Transverse colon (tissue), 4 donors: Measurements from ENCODE around the gene RNU1-3. TPM values are rescaled to one million over a fixed set of nuclear protein-coding genes. Genes with fewer than 3 reads are reported as not detected.
A peak's percentile ranks its signal among the peaks of the same experiment; 100 is the strongest.
"Not testable (repeated sequence)": the region's sequence is repeated elsewhere in the genome, so short reads cannot be mapped to it uniquely, and the experiment has no call there.

ENCODE experiments used
- DNase-seq: peaks from one replicate; pipeline ENCODE4 v3.0.0-alpha.2; 2019
- H3K27ac ChIP-seq, 4 donors: fragments of 200-600 bp; sonication (generic); 2 replicates each; pipeline ENCODE4 v1.5.1; 2016 to 2018; ENCODE audit warnings: inconsistent platforms in 4 of 4
- H3K27me3 ChIP-seq: fragments of 200-600 bp; sonication (generic); 2 replicates; pipeline ENCODE4 v1.5.1; 2017; ENCODE audit warnings: inconsistent platforms
- H3K36me3 ChIP-seq, 4 donors: fragments of 200-600 bp; sonication (generic); 2 replicates each; pipeline ENCODE4 v1.5.1; 2017 to 2019; ENCODE audit warnings: inconsistent platforms in 4 of 4
- H3K4me1 ChIP-seq, 4 donors: fragments of 200-600 bp; sonication (generic); 2 replicates each; pipeline ENCODE4 v1.5.1; 2017 to 2020; ENCODE audit warnings: inconsistent platforms in 4 of 4
- H3K4me3 ChIP-seq, 4 donors: fragments of 200-600 bp; sonication (generic); 1 replicate in 1 of 4; 2 replicates in 3 of 4; pipeline versions ENCODE4 v1.5.1 to v1.6.1; 2017 to 2019; ENCODE audit warnings: inconsistent platforms in 4 of 4
- H3K9me3 ChIP-seq, 2 donors: fragments of 200-600 bp; sonication (generic); 2 replicates each; pipeline ENCODE4 v1.5.1; 2017 to 2019; ENCODE audit warnings: inconsistent platforms in 2 of 2
- CTCF ChIP-seq, 5 experiments: fragments of 200-600 bp in 3 of 5; fragments of 450-650 bp in 2 of 5; sonication (generic) in 3 of 5; IDR thresholded peaks; 1 replicate in 2 of 5; 2 replicates in 3 of 5; pipeline ENCODE4 v1.5.1; 2016 to 2017; ENCODE audit warnings: antibody characterized with exemption in 5 of 5, inconsistent platforms in 3 of 5, mild to moderate bottlenecking in 2 of 5, moderate library complexity in 1 of 5
- EP300 ChIP-seq: sonication (generic); formaldehyde crosslinking; IDR thresholded peaks from one replicate; pipeline ENCODE4 v1.6.1; 2017; ENCODE audit warnings: antibody characterized with exemption, low read depth
- POLR2A ChIP-seq: fragments of 450-650 bp; IDR thresholded peaks from one replicate; pipeline ENCODE4 v1.6.1; 2016; ENCODE audit warnings: antibody characterized with exemption, mild to moderate bottlenecking, moderate library complexity
- POLR2AphosphoS5 ChIP-seq, 3 donors: sonication (generic); formaldehyde crosslinking; IDR thresholded peaks; one replicate each; pipeline ENCODE4 v1.6.1; 2016; ENCODE audit warnings: antibody characterized with exemption in 3 of 3
- WGBS, 2 donors: methylation state at CpG; one replicate each; pipeline ENCODE4 v1.1.5; 2018; ENCODE audit warnings: low coverage in 1 of 2; 5-methylcytosine and 5-hydroxymethylcytosine counted together
- in situ Hi-C, 4 donors: fragments of 200-750 bp; cut with MboI; loops; one replicate each; pipeline versions ENCODE4 v1.15.0 to v1.15.1; 2017; ENCODE audit warnings: low sequenced_read_pairs in 3 of 4, low pct_ligation_motif_present in 1 of 4, low pct_unique_long_range_greater_than_20kb in 1 of 4
- intact Hi-C: fragments of 100-400 bp; cut with DNase I; formaldehyde crosslinking; loops from one replicate; pipeline ENCODE4 v1.15.1; 2023; ENCODE audit warnings: low total_unique reads
- total RNA-seq, 4 donors: library from RNA; depleted of rRNA; stranded (reverse); fragments of >200 nt; gene quantifications; one replicate each; pipeline ENCODE4 v1.1.0, GENCODE V29; 2016

RNU1-3 gene
- total RNA-seq, 4 donors from 2014 or later, result under 0.01 TPM; not detected in 1

DNA sequence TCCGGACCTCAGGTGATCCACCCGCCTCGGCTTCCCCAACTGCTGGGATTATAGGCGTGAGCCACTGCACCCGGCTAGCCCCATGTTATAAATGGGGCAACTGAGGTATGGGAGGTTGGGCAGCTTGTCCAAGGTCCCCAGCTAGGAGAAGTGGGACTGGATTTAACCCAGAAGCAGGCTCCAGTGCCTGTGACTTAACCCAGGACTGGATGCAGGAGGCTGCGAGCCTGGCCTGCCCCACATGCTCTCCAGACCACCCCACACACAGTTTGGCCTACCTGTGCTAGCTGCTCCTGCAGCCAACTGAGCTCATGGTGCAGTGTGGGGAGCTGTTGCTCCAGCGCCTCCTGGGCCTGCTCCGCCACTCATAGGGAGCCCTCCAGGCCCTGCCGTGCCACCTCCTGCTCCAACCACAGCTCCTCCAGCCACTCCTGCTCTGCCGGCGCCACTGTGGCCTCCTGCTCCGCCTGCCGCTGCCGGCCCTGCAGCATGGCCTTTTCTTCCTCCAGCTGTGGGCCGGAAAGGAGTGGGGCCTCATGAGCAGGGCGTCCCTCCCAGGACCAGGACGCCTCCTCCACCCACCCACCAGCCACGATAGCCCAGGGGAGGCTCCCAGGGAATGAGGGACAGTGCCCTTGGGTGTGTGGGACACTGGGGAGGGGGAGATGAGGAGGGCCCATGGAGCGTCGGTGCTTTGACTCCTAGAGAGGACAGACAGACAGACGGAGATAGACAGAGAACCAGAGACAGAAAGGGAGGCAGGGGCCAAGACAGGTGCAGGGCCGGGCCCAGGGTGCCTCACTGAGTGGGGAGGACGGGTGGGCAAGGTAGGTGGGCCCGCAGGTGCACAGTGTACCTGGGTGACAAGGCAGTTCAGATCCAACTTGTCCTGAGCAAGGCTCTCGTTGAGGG is 41.0 kb downstream of the RNU1-3 start:
- Histone ChIP-seq H3K36me3 (peaks cover 0 to 40% (median 17%) of the 10 kb centered on the region in 4 donors), H3K9me3 (no peaks in the 10 kb centered on the region), H3K27ac (no peak overlapping the region), H3K27me3 (no peaks in the 10 kb centered on the region), H3K4me1 (peaks cover 3 to 17% (median 14%) of the 10 kb centered on the region in 4 donors), H3K4me3 (no peak overlapping the region)
- intact Hi-C loops, result no loop called here
- TF ChIP-seq POLR2A (no peak), CTCF (IDR thresholded peaks at IDR 0.05) (no peak), EP300 (no peak), POLR2AphosphoS5 (IDR thresholded peaks at IDR 0.05) (no peak)
- in situ Hi-C loops, result no loop called here
- peak; percentile 29 for DNase-seq
- WGBS, 2 donors, result 91% methylated on average over 10 to 25 of the region's 25 CpGs

DNA sequence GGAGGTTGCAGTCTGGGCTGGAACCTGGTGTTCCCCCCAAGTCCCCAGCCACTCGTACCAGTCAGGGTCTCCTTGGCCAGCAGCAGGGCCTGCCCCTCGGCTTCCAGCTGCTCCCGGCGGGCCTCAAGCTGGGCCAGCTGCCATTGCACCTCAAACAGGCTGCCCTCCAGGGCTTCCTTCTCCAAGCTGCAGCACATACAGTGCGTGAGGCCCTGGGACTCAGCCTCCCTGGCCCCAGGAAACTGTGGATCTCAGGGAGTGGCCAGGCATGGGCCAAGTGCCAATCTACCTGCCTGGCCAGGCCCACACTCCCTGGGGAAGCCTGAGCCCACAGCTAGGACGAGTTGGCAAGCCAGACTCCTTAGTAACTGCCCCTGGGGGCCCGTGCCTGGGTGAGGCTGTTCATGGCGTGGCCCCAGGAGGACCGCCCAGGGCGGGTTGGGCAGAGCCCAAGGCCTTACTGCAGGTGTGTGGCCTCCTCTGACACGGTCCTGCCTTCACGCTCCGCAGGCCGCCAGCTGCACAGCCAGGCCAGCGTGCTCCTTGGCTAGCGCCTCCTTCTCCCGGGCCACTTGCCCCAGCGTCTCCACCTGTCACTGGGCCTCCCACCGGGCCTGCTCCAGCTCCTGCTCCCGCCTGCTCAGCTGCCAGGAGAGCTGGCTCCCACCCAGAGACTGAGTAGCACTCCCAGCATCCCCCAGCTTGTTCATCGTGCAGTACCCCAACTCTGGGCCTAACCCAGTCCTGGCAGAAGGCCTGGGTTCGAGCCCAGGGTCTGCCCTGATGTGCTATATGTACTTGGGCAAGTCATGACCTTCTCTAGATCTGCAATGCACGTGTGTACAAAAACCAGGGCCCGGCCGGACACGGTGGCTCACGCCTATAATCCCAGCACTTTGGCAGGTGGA is 42.7 kb downstream of the RNU1-3 start:
- peaks cover 0 to 23% (median 11%) of the 10 kb centered on the region in 4 donors for H3K36me3 ChIP-seq
- peak overlapping the region; percentile 67 to 76 (median 69) for H3K27ac ChIP-seq
- in situ Hi-C loops, result loop anchor here in 1 of 4 donors (5.0 kb wide), 1 partner anchor 328 kb away; no protein-coding TSS in a partner anchor

GRCh38 chr1:16623337-16623736 is 43.4 kb downstream of the RNU1-3 start:
- peak; percentile 70 for DNase-seq
- Histone ChIP-seq H3K4me1 (peaks cover 3 to 18% (median 15%) of the 10 kb centered on the region in 4 donors), H3K27ac (peak overlapping the region; percentile 67 to 76 (median 69)), H3K36me3 (peaks cover 0 to 23% (median 8%) of the 10 kb centered on the region in 4 donors)
- H3K9me3 ChIP-seq, H3K4me3 ChIP-seq, H3K27me3 ChIP-seq, intact Hi-C loops: not testable (repeated sequence)
- in situ Hi-C loops, result loop anchor here in 1 of 4 donors (5.0 kb wide), 1 partner anchor 329 kb away; no protein-coding TSS in a partner anchor
- 59 to 62% methylated on average over 7 of the region's 7 CpGs for WGBS, 2 donors

More for the DNA sequence above, 42.7 kb downstream of the RNU1-3 start:
- DNase-seq, result peak; percentile 99
- peaks cover 3 to 18% (median 15%) of the 10 kb centered on the region in 4 donors for H3K4me1 ChIP-seq
- WGBS, 2 donors, result 46 to 62% methylated on average over 4 to 27 of the region's 27 CpGs
- TF ChIP-seq POLR2A, result peak; percentile 29
- peak in 2 of 3 donors; percentile 51 to 79 for TF ChIP-seq POLR2AphosphoS5 (IDR thresholded peaks at IDR 0.05)
- H3K4me3 ChIP-seq, H3K9me3 ChIP-seq, intact Hi-C loops, H3K27me3 ChIP-seq: not testable (repeated sequence)

GRCh38 chr1:16621681-16622315 is 45.0 kb downstream of the RNU1-3 start:
- intact Hi-C loops, H3K9me3 ChIP-seq, H3K4me3 ChIP-seq, H3K27me3 ChIP-seq, H3K27ac ChIP-seq: not testable (repeated sequence)
- peaks cover 3 to 18% (median 15%) of the 10 kb centered on the region in 4 donors for H3K4me1 ChIP-seq
- peaks cover 0 to 20% (median 6%) of the 10 kb centered on the region in 4 donors for H3K36me3 ChIP-seq
- DNase-seq, result peak; percentile 29
- WGBS, 2 donors, result 90% methylated on average over 5 to 9 of the region's 9 CpGs
- in situ Hi-C loops, result loop anchor here in 1 of 4 donors (5.0 kb wide), 1 partner anchor 331 kb away; no protein-coding TSS in a partner anchor

DNA sequence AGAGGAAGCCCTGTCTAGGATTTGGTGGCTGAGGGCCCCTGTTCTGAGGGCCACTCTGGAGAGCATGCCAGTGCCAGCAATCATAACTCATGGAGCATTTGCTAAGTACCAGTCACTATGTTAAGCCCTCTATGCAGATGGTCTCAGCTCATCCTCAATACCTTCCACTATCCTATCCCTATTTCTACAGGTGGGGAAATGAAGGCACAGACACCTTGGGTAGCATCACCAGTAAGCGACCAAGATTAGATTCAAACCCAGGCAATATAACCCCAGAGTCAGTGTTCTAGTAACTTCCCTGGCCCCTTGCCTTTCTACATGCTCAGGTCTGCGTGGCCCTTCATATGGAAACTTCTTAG is 45.5 kb downstream of the RNU1-3 start:
- WGBS, 2 donors, result 89 to 97% methylated on average over 2 of the region's 2 CpGs
- intact Hi-C loops (no loop called here), in situ Hi-C loops (loop anchor here in 1 of 4 donors (5.0 kb wide), 1 partner anchor 331 kb away; no protein-coding TSS in a partner anchor)
- H3K36me3 ChIP-seq, result peaks cover 0 to 17% (median 6%) of the 10 kb centered on the region in 4 donors
- H3K27ac ChIP-seq, result no peak overlapping the region
- TF ChIP-seq POLR2AphosphoS5 (IDR thresholded peaks at IDR 0.05) (no peak), CTCF (IDR thresholded peaks at IDR 0.05) (peak in 1 of 5 experiments; percentile 34), EP300 (no peak)
- no peak overlapping the region for H3K4me3 ChIP-seq
- H3K27me3 ChIP-seq, result no peaks in the 10 kb centered on the region
- no peaks in the 10 kb centered on the region for H3K9me3 ChIP-seq
- peaks cover 3 to 18% (median 15%) of the 10 kb centered on the region in 4 donors for H3K4me1 ChIP-seq
- no peak for DNase-seq

GRCh38 chr1:16619803-16620501 is 46.8 kb downstream of the RNU1-3 start:
- intact Hi-C loops, H3K4me3 ChIP-seq, H3K27me3 ChIP-seq, H3K9me3 ChIP-seq, H3K36me3 ChIP-seq, H3K27ac ChIP-seq: not testable (repeated sequence)
- in situ Hi-C loops, result loop anchor here in 3 of 4 donors (5.0 to 10.0 kb wide), 2 partner anchors 325 to 332 kb away; no protein-coding TSS in a partner anchor
- 90 to 91% methylated on average over 9 to 21 of the region's 21 CpGs for WGBS, 2 donors
- peak; percentile 23 for DNase-seq
- H3K4me1 ChIP-seq, result peaks cover 3 to 18% (median 15%) of the 10 kb centered on the region in 4 donors
